Measurements from ENCODE around the gene MYLK3.

The MYLK3 gene

GRCh38 chr16:46714797-46715591 lies 33.1 kb downstream of the MYLK3 start:
- no peaks in the 10 kb centered on the region for H3K27me3 Mint-ChIP-seq
- ATAC-seq (replicated peaks; ENCODE audit: extremely low read depth, poor library complexity, severe bottlenecking) (no peak), DNase-seq (ENCODE audit: low spot score in 2 of 2) (no peak)
- no peaks in the 10 kb centered on the region for H3K4me1 Mint-ChIP-seq
- H3K36me3 Mint-ChIP-seq (ENCODE audit: insufficient read depth): no peaks in the 10 kb centered on the region
- H3K9me3 Mint-ChIP-seq: no peaks in the 10 kb centered on the region
- no peak overlapping the region for H3K27ac Mint-ChIP-seq (ENCODE audit: low read depth)
- no peak overlapping the region for H3K4me3 Mint-ChIP-seq

- ATAC-seq (replicated peaks; ENCODE audit: extremely low read depth, poor library complexity, severe bottlenecking) (no peak), DNase-seq (ENCODE audit: low spot score in 2 of 2) (no peak)
- no peak overlapping the region for H3K4me3 Mint-ChIP-seq
- no peak overlapping the region for H3K27ac Mint-ChIP-seq (ENCODE audit: low read depth)
- no peaks in the 10 kb centered on the region for H3K9me3 Mint-ChIP-seq
- no peaks in the 10 kb centered on the region for H3K36me3 Mint-ChIP-seq (ENCODE audit: insufficient read depth)
- no peaks in the 10 kb centered on the region for H3K27me3 Mint-ChIP-seq
- H3K4me1 Mint-ChIP-seq: no peaks in the 10 kb centered on the region
Measured at GRCh38 chr16:46713634-46714033, 34.5 kb downstream of the MYLK3 start.

GRCh38 chr16:46712911-46713310 lies 35.2 kb downstream of the MYLK3 start:
- no peaks in the 10 kb centered on the region for H3K4me1 Mint-ChIP-seq
- no peaks in the 10 kb centered on the region for H3K9me3 Mint-ChIP-seq
- no peak overlapping the region for H3K27ac Mint-ChIP-seq (ENCODE audit: low read depth)
- DNase-seq (ENCODE audit: low spot score in 2 of 2) (no peak), ATAC-seq (replicated peaks; ENCODE audit: extremely low read depth, poor library complexity, severe bottlenecking) (no peak)
- H3K27me3 Mint-ChIP-seq: no peaks in the 10 kb centered on the region
- no peak overlapping the region for H3K4me3 Mint-ChIP-seq
- H3K36me3 Mint-ChIP-seq (ENCODE audit: insufficient read depth): no peaks in the 10 kb centered on the region

GRCh38 chr16:46711106-46712058 lies 36.8 kb downstream of the MYLK3 start:
- H3K4me1 Mint-ChIP-seq: no peaks in the 10 kb centered on the region
- H3K4me3 Mint-ChIP-seq: no peak overlapping the region
- H3K27ac Mint-ChIP-seq (ENCODE audit: low read depth): no peak overlapping the region
- DNase-seq (ENCODE audit: low spot score in 2 of 2) (no peak), ATAC-seq (replicated peaks; ENCODE audit: extremely low read depth, poor library complexity, severe bottlenecking) (no peak)
- no peaks in the 10 kb centered on the region for H3K9me3 Mint-ChIP-seq
- no peaks in the 10 kb centered on the region for H3K36me3 Mint-ChIP-seq (ENCODE audit: insufficient read depth)
- no peaks in the 10 kb centered on the region for H3K27me3 Mint-ChIP-seq

GRCh38 chr16:46709469-46710005 lies 38.6 kb downstream of the MYLK3 start:
- no peak for DNase-seq (ENCODE audit: low spot score in 2 of 2)
- H3K27ac Mint-ChIP-seq (ENCODE audit: low read depth): no peak overlapping the region
- ATAC-seq (replicated peaks; ENCODE audit: extremely low read depth, poor library complexity, severe bottlenecking): no peak
- H3K4me1 Mint-ChIP-seq: no peaks in the 10 kb centered on the region
- no peak overlapping the region for H3K4me3 Mint-ChIP-seq
- no peaks in the 10 kb centered on the region for H3K9me3 Mint-ChIP-seq
- H3K36me3 Mint-ChIP-seq (ENCODE audit: insufficient read depth): no peaks in the 10 kb centered on the region
- H3K27me3 Mint-ChIP-seq: no peaks in the 10 kb centered on the region

GRCh38 chr16:46706642-46707041 lies 41.5 kb downstream of the MYLK3 start:
- H3K4me1 Mint-ChIP-seq: no peaks in the 10 kb centered on the region
- H3K27ac Mint-ChIP-seq (ENCODE audit: low read depth): no peak overlapping the region
- DNase-seq (ENCODE audit: low spot score in 2 of 2) (no peak), ATAC-seq (replicated peaks; ENCODE audit: extremely low read depth, poor library complexity, severe bottlenecking) (no peak)
- H3K4me3 Mint-ChIP-seq: no peak overlapping the region
- H3K9me3 Mint-ChIP-seq: no peaks in the 10 kb centered on the region
- no peaks in the 10 kb centered on the region for H3K36me3 Mint-ChIP-seq (ENCODE audit: insufficient read depth)
- no peaks in the 10 kb centered on the region for H3K27me3 Mint-ChIP-seq

- H3K27ac Mint-ChIP-seq (ENCODE audit: low read depth): no peak overlapping the region
- no peak for DNase-seq (ENCODE audit: low spot score in 2 of 2)
- H3K9me3 Mint-ChIP-seq: no peaks in the 10 kb centered on the region
- H3K4me1 Mint-ChIP-seq: no peaks in the 10 kb centered on the region
- H3K36me3 Mint-ChIP-seq (ENCODE audit: insufficient read depth): peaks cover under 1% of the 10 kb centered on the region
- no peaks in the 10 kb centered on the region for H3K27me3 Mint-ChIP-seq
- H3K4me3 Mint-ChIP-seq: no peak overlapping the region
- ATAC-seq (replicated peaks; ENCODE audit: extremely low read depth, poor library complexity, severe bottlenecking): no peak
Measured at GRCh38 chr16:46702030-46702429, 46.1 kb downstream of the MYLK3 start.

GRCh38 chr16:46701615-46702014 lies 46.5 kb downstream of the MYLK3 start:
- H3K4me3 Mint-ChIP-seq: no peak overlapping the region
- no peaks in the 10 kb centered on the region for H3K9me3 Mint-ChIP-seq
- H3K27ac Mint-ChIP-seq (ENCODE audit: low read depth): no peak overlapping the region
- H3K27me3 Mint-ChIP-seq: no peaks in the 10 kb centered on the region
- DNase-seq (ENCODE audit: low spot score in 2 of 2) (no peak), ATAC-seq (replicated peaks; ENCODE audit: extremely low read depth, poor library complexity, severe bottlenecking) (no peak)
- no peaks in the 10 kb centered on the region for H3K4me1 Mint-ChIP-seq
- peaks cover 2% of the 10 kb centered on the region for H3K36me3 Mint-ChIP-seq (ENCODE audit: insufficient read depth)

- ATAC-seq (replicated peaks; ENCODE audit: extremely low read depth, poor library complexity, severe bottlenecking) (no peak), DNase-seq (ENCODE audit: low spot score in 2 of 2) (no peak)
- H3K36me3 Mint-ChIP-seq (ENCODE audit: insufficient read depth): peaks cover 4% of the 10 kb centered on the region
- no peak overlapping the region for H3K27ac Mint-ChIP-seq (ENCODE audit: low read depth)
- no peaks in the 10 kb centered on the region for H3K4me1 Mint-ChIP-seq
- no peaks in the 10 kb centered on the region for H3K27me3 Mint-ChIP-seq
- H3K9me3 Mint-ChIP-seq: no peaks in the 10 kb centered on the region
- no peak overlapping the region for H3K4me3 Mint-ChIP-seq
Measured at GRCh38 chr16:46700048-46700447, 48.1 kb downstream of the MYLK3 start.

- ATAC-seq (replicated peaks; ENCODE audit: extremely low read depth, poor library complexity, severe bottlenecking): no peak
- no peaks in the 10 kb centered on the region for H3K27me3 Mint-ChIP-seq
Measured at GRCh38 chr16:46696957-46697356, 51.2 kb downstream of the MYLK3 start.

GRCh38 chr16:46695937-46696336 lies 52.2 kb downstream of the MYLK3 start:
- no peaks in the 10 kb centered on the region for H3K27me3 Mint-ChIP-seq
- ATAC-seq (replicated peaks; ENCODE audit: extremely low read depth, poor library complexity, severe bottlenecking): no peak
- no peaks in the 10 kb centered on the region for H3K9me3 Mint-ChIP-seq
- peaks cover 9% of the 10 kb centered on the region for H3K4me1 Mint-ChIP-seq
- no peak overlapping the region for H3K27ac Mint-ChIP-seq (ENCODE audit: low read depth)
- peaks cover 4% of the 10 kb centered on the region for H3K36me3 Mint-ChIP-seq (ENCODE audit: insufficient read depth)
- no peak overlapping the region for H3K4me3 Mint-ChIP-seq
- DNase-seq (ENCODE audit: low spot score in 2 of 2): no peak

More at GRCh38 chr16:46696957-46697356, 51.2 kb downstream of the MYLK3 start:
- Mint-ChIP-seq H3K4me3 (no peak overlapping the region), H3K9me3 (no peaks in the 10 kb centered on the region), H3K27ac (ENCODE audit: low read depth) (no peak overlapping the region), H3K36me3 (ENCODE audit: insufficient read depth) (peaks cover 4% of the 10 kb centered on the region), H3K4me1 (peaks cover under 1% of the 10 kb centered on the region)
- DNase-seq (ENCODE audit: low spot score in 2 of 2): no peak

- DNase-seq (ENCODE audit: low spot score in 2 of 2): no peak
Measured at GRCh38 chr16:46693598-46693997, 54.5 kb downstream of the MYLK3 start.

More at GRCh38 chr16:46693598-46693997, 54.5 kb downstream of the MYLK3 start:
- H3K36me3 Mint-ChIP-seq (ENCODE audit: insufficient read depth): peaks cover 4% of the 10 kb centered on the region
- no peak overlapping the region for H3K4me3 Mint-ChIP-seq
- ATAC-seq (replicated peaks; ENCODE audit: extremely low read depth, poor library complexity, severe bottlenecking): no peak
- H3K27ac Mint-ChIP-seq (ENCODE audit: low read depth): no peak overlapping the region
- no peaks in the 10 kb centered on the region for H3K9me3 Mint-ChIP-seq
- no peaks in the 10 kb centered on the region for H3K27me3 Mint-ChIP-seq
- peaks cover 9% of the 10 kb centered on the region for H3K4me1 Mint-ChIP-seq

Data from central memory CD8-positive, alpha-beta T cell (primary cell).